ENCODE results near the gene TRIM31.

TRIM31 gene

GRCh38 chr6:30112402-30112994 lies 392 bp downstream of the TRIM31 start:
- no peak for DNase-seq

- DNase-seq = no peak
Observed at GRCh38 chr6:30111266-30111856, 1.5 kb downstream of the TRIM31 start.

- no peak for DNase-seq
Observed at GRCh38 chr6:30104661-30105060, 8.2 kb downstream of the TRIM31 start.

GRCh38 chr6:30103872-30104179 lies 9.1 kb downstream of the TRIM31 start:
- no peak for DNase-seq

- peak; percentile 74 for DNase-seq
Observed at GRCh38 chr6:30102970-30103871, 9.7 kb downstream of the TRIM31 start.

GRCh38 chr6:30102414-30102969 lies 10.4 kb downstream of the TRIM31 start:
- DNase-seq = no peak

GRCh38 chr6:30101444-30102413 lies 11.2 kb downstream of the TRIM31 start:
- peak; percentile 17 for DNase-seq

GRCh38 chr6:30100585-30101443 lies 12.1 kb downstream of the TRIM31 start:
- no peak for DNase-seq

GRCh38 chr6:30100154-30100553 lies 12.7 kb downstream of the TRIM31 start:
- DNase-seq = no peak

- DNase-seq = no peak
Observed at GRCh38 chr6:30097902-30098768, 14.8 kb downstream of the TRIM31 start.

- DNase-seq = no peak
Observed at GRCh38 chr6:30096829-30097228, 16.1 kb downstream of the TRIM31 start.

GRCh38 chr6:30093951-30094661 lies 18.8 kb downstream of the TRIM31 start:
- DNase-seq = no peak

GRCh38 chr6:30092852-30093543 lies 19.9 kb downstream of the TRIM31 start:
- DNase-seq = no peak

- no peak for DNase-seq
Observed at GRCh38 chr6:30091577-30092381, 21.1 kb downstream of the TRIM31 start.

GRCh38 chr6:30087876-30088275 lies 25.0 kb downstream of the TRIM31 start:
- DNase-seq = no peak

- no peak for DNase-seq
Observed at GRCh38 chr6:30077218-30077617, 35.7 kb downstream of the TRIM31 start.

- no peak for DNase-seq
Observed at GRCh38 chr6:30075790-30076732, 36.8 kb downstream of the TRIM31 start.

Data from NCI-H1105 treated with DMSO at 0.1 percent for 48 hours (cell line).